Esophagus muscularis mucosa (tissue), 4 donors: Measurements from ENCODE around the gene TUBGCP3. TPM values are rescaled to one million over a fixed set of nuclear protein-coding genes. Genes with fewer than 3 reads are reported as not detected.

ENCODE experiments used
- DNase-seq: peaks from one replicate; pipeline ENCODE4 v3.0.0-alpha.2; 2017; ENCODE audit errors: extremely low spot score
- H3K27ac ChIP-seq, 4 donors: fragments of 200-600 bp; sonication (generic); replicated peaks in 1 of 4; 1 replicate in 3 of 4; 2 replicates in 1 of 4; pipeline ENCODE4 v1.5.1; 2016 to 2019; ENCODE audit warnings: mild to moderate bottlenecking in 1 of 4
- H3K27me3 ChIP-seq, 4 donors: fragments of 200-600 bp; sonication (generic); one replicate each; pipeline versions ENCODE4 v1.5.1 to v1.6.0; 2016 to 2019
- H3K36me3 ChIP-seq, 4 donors: fragments of 200-600 bp; sonication (generic); one replicate each; pipeline ENCODE4 v1.5.1; 2016 to 2019
- H3K4me1 ChIP-seq, 4 donors: fragments of 200-600 bp; sonication (generic); one replicate each; pipeline ENCODE4 v1.5.1; 2016 to 2019
- H3K4me3 ChIP-seq, 4 donors: fragments of 200-600 bp; sonication (generic); 1 replicate in 2 of 4; 2 replicates in 2 of 4; pipeline ENCODE4 v1.5.1; 2016 to 2019; ENCODE audit warnings: mild to moderate bottlenecking in 4 of 4, moderate library complexity in 1 of 4
- H3K9me3 ChIP-seq, 4 donors: fragments of 200-600 bp; sonication (generic); 1 replicate in 3 of 4; 2 replicates in 1 of 4; pipeline ENCODE4 v1.5.1; 2016 to 2019
- CTCF ChIP-seq, 3 experiments: fragments of 200-600 bp in 2 of 3; fragments of 450-650 bp in 1 of 3; sonication (generic) in 2 of 3; IDR thresholded peaks; one replicate each; pipeline ENCODE4 v1.5.1; 2017 to 2019; ENCODE audit warnings: antibody characterized with exemption in 3 of 3, mild to moderate bottlenecking in 2 of 3, moderate library complexity in 1 of 3
- EP300 ChIP-seq: sonication (generic); formaldehyde crosslinking; IDR thresholded peaks from one replicate; pipeline ENCODE4 v1.6.1; 2017; ENCODE audit warnings: antibody characterized with exemption
- POLR2A ChIP-seq: fragments of 450-650 bp; IDR thresholded peaks from one replicate; pipeline ENCODE4 v1.6.1; 2017; ENCODE audit warnings: antibody characterized with exemption, moderate library complexity, mild to moderate bottlenecking, low read depth
- POLR2AphosphoS5 ChIP-seq, 2 donors: sonication (generic); formaldehyde crosslinking; IDR thresholded peaks; one replicate each; pipeline ENCODE4 v1.6.1; 2017; ENCODE audit warnings: antibody characterized with exemption in 2 of 2
- WGBS: methylation state at CpG from one replicate; pipeline ENCODE4 v1.1.5; 2018; 5-methylcytosine and 5-hydroxymethylcytosine counted together
- intact Hi-C: fragments of 100-400 bp; cut with DNase I; formaldehyde crosslinking; loops from one replicate; pipeline ENCODE4 v1.15.1; 2023
- total RNA-seq, 4 donors: library from RNA; depleted of rRNA; stranded (reverse); fragments of >200 nt; gene quantifications; one replicate each; pipeline versions ENCODE4 v1.1.0 to v1.2.1, GENCODE V29; 2016

TUBGCP3 gene
- total RNA-seq, 4 donors from 2014 or later = 25.2 to 33.6 (median 30.6) TPM

- Histone ChIP-seq H3K27me3 (peaks cover 0 to 14% (median 0%) of the 10 kb centered on the region in 4 donors), H3K4me3 (no peak overlapping the region), H3K36me3 (no peaks in the 10 kb centered on the region), H3K4me1 (no peaks in the 10 kb centered on the region), H3K27ac (no peak overlapping the region), H3K9me3 (no peaks in the 10 kb centered on the region)
- WGBS = 91% methylated on average over 10 of the region's 16 CpGs
- intact Hi-C loops = no loop called here
- TF ChIP-seq CTCF (IDR thresholded peaks at IDR 0.05) = no peak
- no peak for TF ChIP-seq POLR2A
- no peak for TF ChIP-seq EP300
- TF ChIP-seq POLR2AphosphoS5 (IDR thresholded peaks at IDR 0.05) = no peak
- no peak for DNase-seq
These were observed 36.1 kb upstream of the TUBGCP3 start for GRCh38 chr13:112624040-112624439.

- intact Hi-C loops = no loop called here
- H3K36me3 ChIP-seq = no peaks in the 10 kb centered on the region
- H3K27me3 ChIP-seq = peaks cover 0 to 14% (median 0%) of the 10 kb centered on the region in 4 donors
- no peak for DNase-seq
- 92% methylated on average over 17 of the region's 17 CpGs for WGBS
- no peak overlapping the region for H3K27ac ChIP-seq
- TF ChIP-seq CTCF (IDR thresholded peaks at IDR 0.05) = no peak
- no peak for TF ChIP-seq POLR2AphosphoS5 (IDR thresholded peaks at IDR 0.05)
- no peak for TF ChIP-seq EP300
- no peak for TF ChIP-seq POLR2A
- H3K9me3 ChIP-seq = no peaks in the 10 kb centered on the region
- no peaks in the 10 kb centered on the region for H3K4me1 ChIP-seq
- no peak overlapping the region for H3K4me3 ChIP-seq
These were observed 35.2 kb upstream of the TUBGCP3 start for GRCh38 chr13:112623051-112623711.

GRCh38 chr13:112622375-112622774 is 34.4 kb upstream of the TUBGCP3 start:
- DNase-seq = no peak
- Histone ChIP-seq H3K4me1 (no peaks in the 10 kb centered on the region), H3K36me3 (no peaks in the 10 kb centered on the region), H3K4me3 (no peak overlapping the region), H3K27ac (no peak overlapping the region), H3K9me3 (no peaks in the 10 kb centered on the region), H3K27me3 (peaks cover 0 to 14% (median 0%) of the 10 kb centered on the region in 4 donors)
- TF ChIP-seq POLR2AphosphoS5 (IDR thresholded peaks at IDR 0.05) (no peak), POLR2A (no peak), EP300 (no peak), CTCF (IDR thresholded peaks at IDR 0.05) (no peak)
- intact Hi-C loops = no loop called here
- WGBS = 68% methylated on average over 7 of the region's 7 CpGs

GRCh38 chr13:112619730-112620631 is 32.0 kb upstream of the TUBGCP3 start:
- Histone ChIP-seq H3K27ac (no peak overlapping the region), H3K4me3 (no peak overlapping the region), H3K27me3 (peaks cover 0 to 14% (median 0%) of the 10 kb centered on the region in 4 donors), H3K36me3 (no peaks in the 10 kb centered on the region), H3K4me1 (no peaks in the 10 kb centered on the region), H3K9me3 (no peaks in the 10 kb centered on the region)
- intact Hi-C loops = no loop called here
- peak; percentile 88 for DNase-seq
- WGBS = 62% methylated on average over 18 of the region's 24 CpGs
- TF ChIP-seq POLR2A (no peak), POLR2AphosphoS5 (IDR thresholded peaks at IDR 0.05) (no peak), CTCF (IDR thresholded peaks at IDR 0.05) (no peak), EP300 (no peak)
